HUDEP-2 (cell line): ENCODE results near the gene TLCD3B.
"Not testable (repeated sequence)": the region's sequence is repeated elsewhere in the genome, so short reads cannot be mapped to it uniquely, and the experiment has no call there.

Experiments
- DNase-seq, 76 experiments: peaks; one replicate each; lab custom pipeline; 2025; ENCODE audit not compliant: unreplicated experiment in 76 of 76; lab: John Stamatoyannopoulos, UW

Gene TLCD3B

GRCh38 chr16:30063278-30063892 is 32.3 kb upstream of the TLCD3B start:
- no peak for DNase-seq

- no peak for DNase-seq
These were observed 29.9 kb upstream of the TLCD3B start for GRCh38 chr16:30060836-30061554.

GRCh38 chr16:30060346-30060745 is 29.3 kb upstream of the TLCD3B start:
- no peak for DNase-seq

GRCh38 chr16:30054959-30055553 is 24.0 kb upstream of the TLCD3B start:
- peak in 44 of 76 experiments; percentile 6 to 56 (median 30) for DNase-seq

GRCh38 chr16:30054451-30054850 is 23.4 kb upstream of the TLCD3B start:
- DNase-seq: no peak

GRCh38 chr16:30053376-30054015 is 22.4 kb upstream of the TLCD3B start:
- DNase-seq: no peak

- peak in 74 of 76 experiments; percentile 50 to 95 (median 88) for DNase-seq
These were observed 21.8 kb upstream of the TLCD3B start for GRCh38 chr16:30052671-30053372.

GRCh38 chr16:30051518-30051917 is 20.4 kb upstream of the TLCD3B start:
- no peak for DNase-seq

- DNase-seq: no peak
These were observed 18.8 kb upstream of the TLCD3B start for GRCh38 chr16:30049871-30050270.

GRCh38 chr16:30046588-30046987 is 15.5 kb upstream of the TLCD3B start:
- DNase-seq: no peak

- no peak for DNase-seq
These were observed 15.1 kb upstream of the TLCD3B start for GRCh38 chr16:30046178-30046577.

- peak in 7 of 76 experiments; percentile 12 to 29 (median 21) for DNase-seq
These were observed 10.8 kb upstream of the TLCD3B start for GRCh38 chr16:30041841-30042240.

- not testable (repeated sequence) for DNase-seq
These were observed 9.6 kb upstream of the TLCD3B start for GRCh38 chr16:30040690-30041089.

- DNase-seq: no peak
These were observed 9.2 kb upstream of the TLCD3B start for GRCh38 chr16:30040221-30040620.

GRCh38 chr16:30033270-30033669 is 2.2 kb upstream of the TLCD3B start:
- DNase-seq: peak in 2 of 76 experiments; percentile 17 to 22

- peak in 53 of 76 experiments; percentile 8 to 67 (median 35) for DNase-seq
These were observed 1.2 kb upstream of the TLCD3B start for GRCh38 chr16:30032083-30032819.

GRCh38 chr16:30031477-30031918 is 427 bp upstream of the TLCD3B start:
- no peak for DNase-seq

GRCh38 chr16:30030011-30030685 is 923 bp downstream of the TLCD3B start:
- no peak for DNase-seq

GRCh38 chr16:30028438-30029076 is 2.5 kb downstream of the TLCD3B start:
- peak in 9 of 76 experiments; percentile 6 to 33 (median 15) for DNase-seq
